Breast epithelium (tissue), 3 donors: ENCODE measurements around the gene PRPF31.

ENCODE experiments used
- CTCF ChIP-seq, 3 donors: fragments of 450-650 bp; IDR thresholded peaks; one replicate each; pipeline ENCODE4 v1.5.1; 2016 to 2017; ENCODE audit warnings: antibody characterized with exemption in 3 of 3, mild to moderate bottlenecking in 3 of 3, moderate library complexity in 3 of 3
- POLR2A ChIP-seq: fragments of 450-650 bp; IDR thresholded peaks from one replicate; pipeline ENCODE4 v1.6.1; 2016; ENCODE audit warnings: antibody characterized with exemption, mild to moderate bottlenecking, moderate library complexity

- TF ChIP-seq POLR2A (no peak), CTCF (IDR thresholded peaks at IDR 0.05) (no peak)
These were observed 15.0 kb upstream of the PRPF31 start, which contains the start of gene OSCAR for GRCh38 chr19:54100561-54100960.
